Tibial nerve (tissue), 4 donors: ENCODE results near the gene ELP4. TPM values are rescaled to one million over a fixed set of nuclear protein-coding genes. Genes with fewer than 3 reads are reported as not detected.

ENCODE experiments used
- DNase-seq, 2 donors: peaks; one replicate each; pipeline ENCODE4 v3.0.0-alpha.2; 2019; ENCODE audit warnings: low spot score in 2 of 2
- H3K27ac ChIP-seq, 4 donors: fragments of 200-600 bp; sonication (generic) in 3 of 4; one replicate each; pipeline ENCODE4 v1.5.1; 2017 to 2019; ENCODE audit warnings: mild to moderate bottlenecking in 1 of 4
- H3K27me3 ChIP-seq, 2 donors: fragments of 200-600 bp; sonication (generic) in 1 of 2; one replicate each; pipeline versions ENCODE4 v1.5.1 to v1.6.0; 2017 to 2019
- H3K36me3 ChIP-seq, 3 donors: fragments of 200-600 bp; sonication (generic); one replicate each; pipeline ENCODE4 v1.5.1; 2018 to 2019
- H3K4me1 ChIP-seq, 4 donors: fragments of 200-600 bp; sonication (generic) in 3 of 4; one replicate each; pipeline ENCODE4 v1.5.1; 2017 to 2019
- H3K4me3 ChIP-seq, 4 donors: fragments of 200-600 bp; sonication (generic) in 3 of 4; one replicate each; pipeline ENCODE4 v1.5.1; 2017 to 2019; ENCODE audit warnings: mild to moderate bottlenecking in 1 of 4, moderate library complexity in 1 of 4
- H3K9me3 ChIP-seq, 4 donors: fragments of 200-600 bp; sonication (generic) in 3 of 4; one replicate each; pipeline ENCODE4 v1.5.1; 2017 to 2019
- EP300 ChIP-seq, 2 donors: sonication (generic); formaldehyde crosslinking; IDR thresholded peaks; one replicate each; pipeline ENCODE4 v1.6.1; 2017; ENCODE audit warnings: antibody characterized with exemption in 2 of 2, mild to moderate bottlenecking in 1 of 2
- POLR2A ChIP-seq, 2 donors: fragments of 450-650 bp; IDR thresholded peaks; one replicate each; pipeline ENCODE4 v1.6.1; 2017; ENCODE audit warnings: antibody characterized with exemption in 2 of 2, mild to moderate bottlenecking in 2 of 2, moderate library complexity in 2 of 2
- WGBS, 2 donors: methylation state at CpG; one replicate each; pipeline ENCODE4 v1.1.5; 2018; 5-methylcytosine and 5-hydroxymethylcytosine counted together
- total RNA-seq, 4 donors: library from RNA; depleted of rRNA; stranded (reverse); fragments of >200 nt; gene quantifications; one replicate each; pipeline ENCODE4 v1.1.0, GENCODE V29; 2016
- TF ChIP-seq, protein P1 (sequence below), 5 experiments: fragments of 200-600 bp in 3 of 5; fragments of 450-650 bp in 2 of 5; sonication (generic) in 3 of 5; IDR thresholded peaks; one replicate each; pipeline ENCODE4 v1.5.1; 2016 to 2019; ENCODE audit warnings: antibody characterized with exemption in 5 of 5, mild to moderate bottlenecking in 3 of 5, moderate library complexity in 2 of 5

The ELP4 gene
- total RNA-seq, 4 donors from 2014 or later: 19.2 to 32.1 (median 29.7) TPM

DNA sequence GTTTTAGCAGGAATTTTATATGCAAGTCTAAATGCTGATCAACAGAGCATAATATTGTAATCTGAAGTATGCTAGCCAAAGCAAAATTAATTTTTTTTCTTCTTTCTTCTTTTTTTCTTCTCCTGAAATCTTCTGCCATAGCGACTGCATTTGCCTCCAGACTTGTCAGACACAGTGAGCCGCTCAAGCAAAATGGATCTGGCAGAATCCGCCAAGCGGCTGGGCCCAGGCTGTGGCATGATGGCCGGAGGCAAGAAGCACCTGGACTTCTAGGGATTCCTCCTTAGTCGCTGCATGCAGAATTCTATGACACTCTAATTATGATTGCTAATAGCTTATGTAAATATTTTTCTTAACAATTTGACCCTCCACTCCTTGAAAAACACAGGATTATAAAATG lies 273.7 kb downstream of the ELP4 start:
- Histone ChIP-seq H3K27ac (no peak overlapping the region), H3K4me3 (no peak overlapping the region), H3K36me3 (peaks cover 0 to 9% (median 0%) of the 10 kb centered on the region in 3 donors), H3K27me3 (no peaks in the 10 kb centered on the region), H3K9me3 (no peaks in the 10 kb centered on the region), H3K4me1 (no peaks in the 10 kb centered on the region)
- no peak for DNase-seq
- 93 to 95% methylated on average over 6 of the region's 6 CpGs for WGBS, 2 donors
- no peak for TF ChIP-seq EP300 (IDR thresholded peaks at IDR 0.05)
- no peak for TF ChIP-seq POLR2A (IDR thresholded peaks at IDR 0.05)
- TF ChIP-seq, protein P1, sequence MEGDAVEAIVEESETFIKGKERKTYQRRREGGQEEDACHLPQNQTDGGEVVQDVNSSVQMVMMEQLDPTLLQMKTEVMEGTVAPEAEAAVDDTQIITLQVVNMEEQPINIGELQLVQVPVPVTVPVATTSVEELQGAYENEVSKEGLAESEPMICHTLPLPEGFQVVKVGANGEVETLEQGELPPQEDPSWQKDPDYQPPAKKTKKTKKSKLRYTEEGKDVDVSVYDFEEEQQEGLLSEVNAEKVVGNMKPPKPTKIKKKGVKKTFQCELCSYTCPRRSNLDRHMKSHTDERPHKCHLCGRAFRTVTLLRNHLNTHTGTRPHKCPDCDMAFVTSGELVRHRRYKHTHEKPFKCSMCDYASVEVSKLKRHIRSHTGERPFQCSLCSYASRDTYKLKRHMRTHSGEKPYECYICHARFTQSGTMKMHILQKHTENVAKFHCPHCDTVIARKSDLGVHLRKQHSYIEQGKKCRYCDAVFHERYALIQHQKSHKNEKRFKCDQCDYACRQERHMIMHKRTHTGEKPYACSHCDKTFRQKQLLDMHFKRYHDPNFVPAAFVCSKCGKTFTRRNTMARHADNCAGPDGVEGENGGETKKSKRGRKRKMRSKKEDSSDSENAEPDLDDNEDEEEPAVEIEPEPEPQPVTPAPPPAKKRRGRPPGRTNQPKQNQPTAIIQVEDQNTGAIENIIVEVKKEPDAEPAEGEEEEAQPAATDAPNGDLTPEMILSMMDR (IDR thresholded peaks at IDR 0.05): no peak

DNA sequence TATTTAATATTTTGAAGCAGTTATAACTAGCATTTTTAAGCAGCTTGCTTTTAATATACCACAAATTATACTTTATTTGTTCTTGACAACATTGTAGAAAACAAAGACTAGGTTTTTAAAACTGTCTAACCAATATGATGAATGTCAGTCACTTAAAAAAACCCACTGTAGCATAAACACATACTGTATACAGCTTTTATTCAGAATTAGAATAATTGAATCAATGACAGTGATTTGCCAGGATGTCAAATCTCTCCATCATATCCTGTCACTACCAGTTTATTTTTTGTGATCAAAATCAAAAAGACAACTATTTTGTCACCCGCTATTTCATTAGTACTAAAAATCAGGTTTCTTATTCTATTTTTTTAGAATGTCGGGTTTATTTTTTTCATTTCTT lies 275.0 kb downstream of the ELP4 start:
- no peaks in the 10 kb centered on the region for H3K27me3 ChIP-seq
- no peak overlapping the region for H3K4me3 ChIP-seq
- H3K27ac ChIP-seq: no peak overlapping the region
- TF ChIP-seq POLR2A (IDR thresholded peaks at IDR 0.05): no peak
- TF ChIP-seq, protein P1 (IDR thresholded peaks at IDR 0.05): no peak
- no peak for TF ChIP-seq EP300 (IDR thresholded peaks at IDR 0.05)
- peaks cover 0 to 9% (median 0%) of the 10 kb centered on the region in 3 donors for H3K36me3 ChIP-seq
- WGBS, 2 donors: 97 to 98% methylated on average over 2 of the region's 2 CpGs
- DNase-seq: no peak
- H3K9me3 ChIP-seq: no peaks in the 10 kb centered on the region
- no peaks in the 10 kb centered on the region for H3K4me1 ChIP-seq

DNA sequence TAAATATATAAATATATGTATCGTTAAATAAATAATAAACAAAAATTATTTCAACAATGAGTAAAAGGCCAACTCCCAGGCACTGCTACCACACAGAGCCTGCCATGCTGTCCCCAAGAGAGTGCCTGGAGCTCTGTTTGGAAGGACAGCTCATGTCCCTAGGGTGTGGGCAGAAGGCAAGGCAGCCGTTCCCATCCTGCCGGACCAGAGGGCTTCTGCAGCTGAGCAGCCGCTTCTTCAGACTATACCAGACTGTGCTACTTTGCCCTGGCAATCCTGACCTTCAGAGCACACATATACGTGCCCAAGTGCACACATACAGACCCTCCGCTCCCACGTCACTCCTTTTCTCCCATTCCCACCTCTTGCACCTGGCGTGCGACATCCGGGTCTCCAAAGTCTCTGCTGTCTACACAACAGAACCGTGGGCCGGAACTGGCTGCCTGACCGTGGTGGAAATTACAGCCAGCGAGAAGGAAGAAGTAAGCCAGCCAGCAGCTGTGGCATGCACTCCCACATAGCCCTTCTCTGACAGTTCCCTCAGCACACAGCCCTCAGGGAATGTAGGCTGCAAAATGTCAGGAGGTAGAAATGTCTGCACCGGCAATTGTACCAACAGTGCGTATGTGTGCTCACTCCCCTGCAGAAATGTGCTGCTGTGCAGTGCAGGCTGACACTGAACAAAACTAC lies 277.6 kb downstream of the ELP4 start:
- Histone ChIP-seq H3K36me3 (peaks cover 0 to 9% (median 0%) of the 10 kb centered on the region in 3 donors), H3K4me3 (no peak overlapping the region), H3K4me1 (no peaks in the 10 kb centered on the region), H3K9me3 (no peaks in the 10 kb centered on the region), H3K27me3 (peaks cover 0 to 7% of the 10 kb centered on the region in 2 donors), H3K27ac (no peak overlapping the region)
- DNase-seq: no peak
- TF ChIP-seq POLR2A (IDR thresholded peaks at IDR 0.05): no peak
- TF ChIP-seq, protein P1 (IDR thresholded peaks at IDR 0.05): no peak
- TF ChIP-seq EP300 (IDR thresholded peaks at IDR 0.05): no peak
- 74 to 78% methylated on average over 16 of the region's 16 CpGs for WGBS, 2 donors

DNA sequence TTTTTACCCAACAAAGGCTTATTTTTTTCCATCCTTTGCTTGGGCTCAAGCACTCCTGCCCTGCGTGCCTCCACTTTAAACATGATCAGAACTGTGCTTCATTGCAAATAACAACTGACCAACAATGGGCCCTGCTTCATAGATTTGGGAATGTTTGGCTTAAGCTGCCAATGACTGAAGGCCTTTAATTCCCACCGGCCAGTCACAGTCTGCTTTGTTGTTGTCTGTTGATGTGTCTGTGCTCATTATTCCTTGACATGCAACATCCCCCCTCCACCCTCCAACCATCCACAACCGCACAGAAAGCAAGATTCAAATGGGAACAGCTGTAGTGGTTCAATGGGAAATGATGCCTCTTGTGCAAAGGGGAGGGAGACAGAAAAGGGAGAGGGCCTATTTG lies 278.5 kb downstream of the ELP4 start:
- 51 to 59% methylated on average over 3 of the region's 3 CpGs for WGBS, 2 donors
- Histone ChIP-seq H3K27me3 (peaks cover 0 to 8% of the 10 kb centered on the region in 2 donors), H3K4me1 (no peaks in the 10 kb centered on the region), H3K9me3 (no peaks in the 10 kb centered on the region), H3K27ac (no peak overlapping the region), H3K4me3 (no peak overlapping the region), H3K36me3 (peaks cover 0 to 8% (median 0%) of the 10 kb centered on the region in 3 donors)
- TF ChIP-seq POLR2A (IDR thresholded peaks at IDR 0.05) (no peak), EP300 (IDR thresholded peaks at IDR 0.05) (no peak)
- TF ChIP-seq, protein P1 (IDR thresholded peaks at IDR 0.05): no peak
- no peak for DNase-seq

DNA sequence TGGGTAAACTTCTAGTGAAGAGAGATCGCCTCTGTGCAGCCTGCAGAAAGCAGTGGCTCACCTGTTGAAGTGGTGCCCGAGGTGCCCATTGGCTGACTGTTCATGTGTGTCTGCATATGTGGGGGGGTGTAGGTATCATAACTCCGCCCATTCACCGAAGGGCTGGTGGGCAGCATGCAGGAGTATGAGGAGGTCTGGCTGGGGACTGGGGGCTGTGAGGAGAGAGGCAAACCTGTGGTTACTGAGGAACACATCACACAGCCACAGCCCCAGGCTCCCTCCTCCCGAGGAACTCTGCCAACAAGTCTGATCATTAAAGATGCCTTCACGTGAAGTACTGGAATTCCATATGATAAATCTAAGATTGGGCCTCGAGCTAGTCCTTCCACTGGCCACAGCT lies 281.1 kb downstream of the ELP4 start:
- DNase-seq: no peak
- WGBS, 2 donors: 73 to 90% methylated on average over 7 of the region's 7 CpGs
- Histone ChIP-seq H3K4me3 (no peak overlapping the region), H3K27me3 (peaks cover 0 to 26% of the 10 kb centered on the region in 2 donors), H3K36me3 (peaks cover 0 to 4% (median 0%) of the 10 kb centered on the region in 3 donors), H3K4me1 (no peaks in the 10 kb centered on the region), H3K27ac (no peak overlapping the region), H3K9me3 (no peaks in the 10 kb centered on the region)
- TF ChIP-seq POLR2A (IDR thresholded peaks at IDR 0.05) (no peak), EP300 (IDR thresholded peaks at IDR 0.05) (no peak)
- TF ChIP-seq, protein P1 (IDR thresholded peaks at IDR 0.05): no peak
